ENCODE results near the gene ITPR2.

DNA sequence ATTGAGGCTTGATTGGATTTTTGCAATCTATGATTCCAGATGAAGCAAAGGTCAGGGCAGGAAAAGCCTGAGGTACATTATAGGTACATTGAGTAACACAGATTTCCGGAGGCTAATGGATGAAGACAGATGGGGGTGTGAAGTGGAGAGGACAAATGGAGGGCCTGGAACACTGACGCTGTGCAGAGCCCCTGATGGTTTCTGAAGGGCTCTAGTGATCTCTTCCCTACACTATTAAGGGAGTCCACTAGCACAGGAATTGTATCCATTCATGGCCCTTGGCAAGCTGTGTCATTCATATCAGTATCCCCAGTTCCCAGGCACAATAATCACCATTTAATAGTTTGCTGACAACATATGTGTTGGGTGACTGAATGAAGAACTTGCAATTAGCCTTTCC lies 284.8 kb downstream of the ITPR2 start:
- TF ChIP-seq POLR2A (IDR thresholded peaks at IDR 0.05), result no peak
- TF ChIP-seq, protein P1, sequence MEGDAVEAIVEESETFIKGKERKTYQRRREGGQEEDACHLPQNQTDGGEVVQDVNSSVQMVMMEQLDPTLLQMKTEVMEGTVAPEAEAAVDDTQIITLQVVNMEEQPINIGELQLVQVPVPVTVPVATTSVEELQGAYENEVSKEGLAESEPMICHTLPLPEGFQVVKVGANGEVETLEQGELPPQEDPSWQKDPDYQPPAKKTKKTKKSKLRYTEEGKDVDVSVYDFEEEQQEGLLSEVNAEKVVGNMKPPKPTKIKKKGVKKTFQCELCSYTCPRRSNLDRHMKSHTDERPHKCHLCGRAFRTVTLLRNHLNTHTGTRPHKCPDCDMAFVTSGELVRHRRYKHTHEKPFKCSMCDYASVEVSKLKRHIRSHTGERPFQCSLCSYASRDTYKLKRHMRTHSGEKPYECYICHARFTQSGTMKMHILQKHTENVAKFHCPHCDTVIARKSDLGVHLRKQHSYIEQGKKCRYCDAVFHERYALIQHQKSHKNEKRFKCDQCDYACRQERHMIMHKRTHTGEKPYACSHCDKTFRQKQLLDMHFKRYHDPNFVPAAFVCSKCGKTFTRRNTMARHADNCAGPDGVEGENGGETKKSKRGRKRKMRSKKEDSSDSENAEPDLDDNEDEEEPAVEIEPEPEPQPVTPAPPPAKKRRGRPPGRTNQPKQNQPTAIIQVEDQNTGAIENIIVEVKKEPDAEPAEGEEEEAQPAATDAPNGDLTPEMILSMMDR (IDR thresholded peaks at IDR 0.05), result no peak

Data from lower leg skin (tissue), 3 donors.